GM12875 (cell line): ENCODE results near the gene KRTAP5-1.

ENCODE experiments used
- H3K4me3 ChIP-seq: one replicate; pipeline ENCODE4 v1.5.1; 2011; ENCODE audit warnings: low read depth, low read length, control low read depth
- CTCF ChIP-seq: IDR thresholded peaks from 2 replicates; pipeline ENCODE4 v1.5.1; 2011; ENCODE audit warnings: low read depth, mild to moderate bottlenecking, control low read depth, inconsistent platforms, low read length, moderate library complexity, borderline replicate concordance; ENCODE audit not compliant: insufficient read depth

The KRTAP5-1 gene

GRCh38 chr11:1573077-1573902, 11.8 kb downstream of the KRTAP5-1 start:
- no peak overlapping the region for H3K4me3 ChIP-seq
- no peak for TF ChIP-seq CTCF

GRCh38 chr11:1572197-1573076, 12.6 kb downstream of the KRTAP5-1 start, which contains the start of gene DUSP8:
Gene DUSP8, minus strand, starts transcription at chr11:1572271. Its CDS starts 6,445 bp downstream, at chr11:1565826.
- H3K4me3 ChIP-seq = no peak within 1 kb of the TSS
- TF ChIP-seq CTCF = no peak

- no peak for TF ChIP-seq CTCF
- no peak overlapping the region for H3K4me3 ChIP-seq
These were observed 13.3 kb downstream of the KRTAP5-1 start for GRCh38 chr11:1571760-1572196.

DNA sequence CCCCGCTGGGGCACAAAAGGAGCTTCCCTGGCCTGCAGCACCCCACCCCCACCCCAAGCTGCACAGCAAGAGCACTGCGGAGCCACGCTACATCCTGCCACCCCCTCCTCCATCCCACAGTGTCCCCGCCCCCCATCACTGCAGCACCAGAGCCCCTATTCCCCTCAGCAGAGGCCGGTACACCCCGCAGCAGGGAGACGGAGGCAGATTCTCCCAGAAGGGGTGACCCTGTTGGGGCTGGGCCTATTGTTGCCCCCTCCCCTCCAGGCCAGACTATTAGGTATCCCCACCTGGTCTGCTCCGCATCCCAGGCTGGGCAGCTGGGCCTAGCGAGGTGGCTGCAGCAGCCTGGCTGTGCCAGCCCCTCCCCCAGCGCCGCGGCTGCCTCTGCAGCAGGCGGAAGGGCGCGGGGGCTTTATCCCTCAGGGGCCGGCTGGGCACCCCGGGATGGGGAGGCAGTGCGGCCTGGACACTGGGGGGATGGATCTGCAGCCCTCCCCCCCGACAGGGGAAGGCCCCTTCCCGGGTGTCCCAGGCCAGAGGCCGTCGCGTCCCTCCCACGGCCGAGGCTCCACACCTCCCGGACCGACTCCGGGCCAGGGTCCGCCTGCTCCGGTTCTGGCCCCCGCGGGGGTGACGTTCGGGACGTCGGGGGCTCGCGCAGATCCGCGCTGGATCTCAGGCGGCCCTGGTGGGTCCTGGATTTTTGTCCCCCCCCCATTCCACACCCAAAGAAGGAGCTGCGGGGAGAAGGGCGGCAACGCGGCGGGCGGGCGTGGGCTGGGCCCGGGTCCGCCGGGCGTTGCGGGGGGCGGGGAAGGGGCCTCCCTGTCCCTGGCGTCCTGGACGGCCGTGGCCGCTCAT, 14.0 kb downstream of the KRTAP5-1 start:
- H3K4me3 ChIP-seq = no peak overlapping the region
- TF ChIP-seq CTCF = no peak

- no peak for TF ChIP-seq CTCF
- H3K4me3 ChIP-seq = no peak overlapping the region
These were observed 14.6 kb downstream of the KRTAP5-1 start for GRCh38 chr11:1570531-1570895.

DNA sequence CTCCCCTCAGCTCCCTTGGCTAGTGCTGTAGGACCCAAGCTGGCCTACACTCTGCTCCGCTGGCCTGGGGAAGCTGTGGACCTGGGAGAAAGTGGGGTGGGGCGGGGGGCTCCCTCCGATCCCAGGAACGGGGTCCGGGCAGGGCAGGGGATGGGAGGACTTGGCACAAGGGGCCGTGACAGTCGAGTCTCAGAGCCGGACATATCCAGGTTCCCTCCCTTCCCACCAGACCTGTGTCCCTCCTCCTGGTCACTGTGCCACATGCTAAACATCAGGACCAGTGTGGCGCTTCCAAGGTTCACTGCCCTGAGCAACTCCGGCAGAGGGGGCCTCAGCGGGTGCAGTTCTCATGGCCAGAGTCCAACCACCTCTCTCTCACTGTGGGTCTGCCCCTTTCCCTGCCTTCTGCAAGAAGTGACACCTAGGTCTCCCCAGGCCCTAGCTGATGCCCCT, 15.1 kb downstream of the KRTAP5-1 start:
- H3K4me3 ChIP-seq = no peak overlapping the region
- no peak for TF ChIP-seq CTCF
